ENCODE measurements around the gene ENO1. TPM values are rescaled to one million over a fixed set of nuclear protein-coding genes. Genes with fewer than 3 reads are reported as not detected.

Gene ENO1
- total RNA-seq, 2 donors from 2014 or later = 145 to 157 TPM

GRCh38 chr1:8879922-8880676 is 1.6 kb upstream of the ENO1 start:
- H3K9me3 ChIP-seq = no peaks in the 10 kb centered on the region
- H3K27me3 ChIP-seq = no peaks in the 10 kb centered on the region
- peak overlapping the region; percentile 95 to 99 (median 96) for H3K27ac ChIP-seq
- ATAC-seq (peak; percentile 38), DNase-seq (peak; percentile 62 to 80 (median 73))
- no peak overlapping the region for H3K4me3 ChIP-seq
- 10% methylated on average over 9 of the region's 9 CpGs for WGBS, 2 donors
- peaks cover 48% of the 10 kb centered on the region for H3K4me1 ChIP-seq
- intact Hi-C loops (cut with DNase I) = no loop called here
- no peaks in the 10 kb centered on the region for H3K36me3 ChIP-seq (replicated peaks in 1 of 2; ENCODE audit: insufficient read depth in 1 of 2, low read depth in 2 of 2)
- TF ChIP-seq CTCF (IDR thresholded peaks at IDR 0.05) = peak in 1 of 7 experiments; percentile 6
- peak in 2 of 3 donors; percentile 13 to 16 for TF ChIP-seq POLR2A (IDR thresholded peaks at IDR 0.05)

GRCh38 chr1:8879464-8879921 is 1.0 kb upstream of the ENO1 start:
- Histone ChIP-seq H3K36me3 (replicated peaks in 1 of 2; ENCODE audit: insufficient read depth in 1 of 2, low read depth in 2 of 2) (no peaks in the 10 kb centered on the region), H3K27ac (peak overlapping the region; percentile 95 to 99 (median 96)), H3K9me3 (no peaks in the 10 kb centered on the region), H3K4me1 (peaks cover 53% of the 10 kb centered on the region), H3K27me3 (no peaks in the 10 kb centered on the region), H3K4me3 (no peak overlapping the region)
- TF ChIP-seq POLR2A (IDR thresholded peaks at IDR 0.05) (no peak), CTCF (IDR thresholded peaks at IDR 0.05) (no peak)
- 24 to 28% methylated on average over 11 of the region's 11 CpGs for WGBS, 2 donors
- DNase-seq (no peak), ATAC-seq (no peak)
- intact Hi-C loops (cut with DNase I) = no loop called here

- peak overlapping the region; percentile 95 to 99 (median 96) for H3K27ac ChIP-seq
- intact Hi-C loops (cut with DNase I) = no loop called here
- DNase-seq (peak; percentile 97 to 99 (median 97)), ATAC-seq (peak; percentile 92)
- WGBS, 2 donors = 0% methylated on average over 7 to 74 of the region's 82 CpGs
- H3K27me3 ChIP-seq = no peaks in the 10 kb centered on the region
- no peaks in the 10 kb centered on the region for H3K36me3 ChIP-seq (replicated peaks in 1 of 2; ENCODE audit: insufficient read depth in 1 of 2, low read depth in 2 of 2)
- no peaks in the 10 kb centered on the region for H3K9me3 ChIP-seq
- no peak for TF ChIP-seq CTCF (IDR thresholded peaks at IDR 0.05)
- TF ChIP-seq POLR2A (IDR thresholded peaks at IDR 0.05) = peak; percentile 51 to 75 (median 53)
- peak overlapping the region; percentile 91 for H3K4me3 ChIP-seq
- H3K4me1 ChIP-seq = peaks cover 57% of the 10 kb centered on the region
Observed at GRCh38 chr1:8878698-8879463, 395 bp upstream of the ENO1 start.

GRCh38 chr1:8876087-8876486 is 2.4 kb downstream of the ENO1 start:
- no peak for ATAC-seq
- H3K4me1 ChIP-seq = peaks cover 83% of the 10 kb centered on the region
- intact Hi-C loops (cut with DNase I) = no loop called here
- WGBS, 2 donors = 70 to 73% methylated on average over 3 of the region's 3 CpGs
- TF ChIP-seq POLR2A (IDR thresholded peaks at IDR 0.05) = no peak
- no peak for TF ChIP-seq CTCF (IDR thresholded peaks at IDR 0.05)
- peaks cover 3 to 6% of the 10 kb centered on the region in 2 donors for H3K36me3 ChIP-seq (replicated peaks in 1 of 2; ENCODE audit: insufficient read depth in 1 of 2, low read depth in 2 of 2)
- H3K9me3 ChIP-seq = no peaks in the 10 kb centered on the region
- H3K4me3 ChIP-seq = no peak overlapping the region
- H3K27me3 ChIP-seq = no peaks in the 10 kb centered on the region
- peak overlapping the region in 2 of 4 donors; percentile 4 to 95 for H3K27ac ChIP-seq
- no peak for DNase-seq
